GM23248 (cell line): Measurements from ENCODE around the gene GON4L.

Source experiments
- EZH2 ChIP-seq: fragments of 200-600 bp; sonication (generic); IDR thresholded peaks from 2 replicates; pipeline ENCODE4 v1.6.1; 2018; ENCODE audit warnings: antibody characterized with exemption, mild to moderate bottlenecking; ENCODE audit not compliant: insufficient read depth, poor library complexity, severe bottlenecking
- EZH2phosphoT487 ChIP-seq: fragments of 200-600 bp; sonication (generic); IDR thresholded peaks from 2 replicates; pipeline ENCODE4 v1.6.1; 2018; ENCODE audit warnings: antibody characterized with exemption, moderate library complexity, mild to moderate bottlenecking, low read depth; ENCODE audit not compliant: insufficient read depth

DNA sequence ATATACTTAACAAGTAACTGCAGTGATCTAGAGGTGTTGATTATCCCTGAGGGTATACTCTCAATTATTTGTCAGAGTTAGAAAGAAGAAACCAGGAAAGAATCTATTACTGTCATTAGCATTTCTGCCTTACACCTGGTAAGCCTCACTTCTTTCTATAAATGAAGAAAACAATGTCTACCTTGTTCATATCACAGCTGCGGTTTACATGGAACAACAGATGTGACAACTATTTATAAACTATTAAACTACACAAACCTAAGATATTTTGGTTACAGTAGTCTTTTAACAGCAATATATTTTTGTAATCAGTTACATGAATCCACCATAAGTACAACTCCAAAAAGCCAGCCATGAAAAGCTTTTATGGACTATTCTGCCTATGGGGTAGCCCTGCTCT, 40.7 kb downstream of the GON4L start:
- no peak for TF ChIP-seq EZH2phosphoT487
- TF ChIP-seq EZH2: no peak
